GM12878 (cell line): ENCODE results near the gene TSPO. TPM values are rescaled to one million over a fixed set of nuclear protein-coding genes. Genes with fewer than 3 reads are reported as not detected.

Experiments
- ATAC-seq: fragments of 200-7000 bp; cut with Tn5 transposase; 3 replicates; pipeline ENCODE4 v1.9.1; 2020; ENCODE audit warnings: mild to moderate bottlenecking, moderate library complexity
- BruUV-seq: library from RNA; stranded (reverse); fragments of 400-500 nt; replicated peaks from 2 replicates; lab custom pipeline; 2021; lab: Mats Ljungman, UMichigan
- CTCF ChIA-PET: fragments of 300-600 bp; sonication (Branson Sonifier 250); formaldehyde crosslinking; extraction: SDS; loops from one replicate; lab custom pipeline; 2021; ENCODE audit warnings: inconsistent platforms; lab: Yijun Ruan, JAX
- POLR2A ChIA-PET: fragments of 350-600 bp; formaldehyde crosslinking; extraction: SDS; loops from one replicate; lab custom pipeline; 2021; ENCODE audit warnings: inconsistent platforms; lab: Charles Lee
- RAD21 ChIA-PET: fragments of 300-600 bp; sonication (Branson Sonifier 250); formaldehyde crosslinking; loops from one replicate; lab custom pipeline; 2023; ENCODE audit warnings: antibody characterized with exemption; ENCODE audit not compliant: unreplicated experiment; lab: Charles Lee
- SMC1A ChIA-PET: fragments of 300-600 bp; sonication (Branson Sonifier 250); formaldehyde crosslinking; loops from one replicate; lab custom pipeline; 2023; ENCODE audit not compliant: unreplicated experiment, uncharacterized antibody; lab: Charles Lee
- DNase-seq: peaks from one replicate; pipeline ENCODE4 v3.0.0-alpha.2; 2011; ENCODE audit warnings: low read depth, low spot score
- FAIRE-seq: peaks from 3 replicates; lab custom pipeline; 2011; peaks lifted over from hg19 to GRCh38; lab: Jason Lieb, UNC
- H2AFZ ChIP-seq: 2 replicates; pipeline ENCODE4 v1.6.0; 2011; ENCODE audit warnings: low read depth, low read length, control low read depth; ENCODE audit not compliant: control insufficient read depth
- H3K27ac ChIP-seq: 2 replicates; pipeline ENCODE4 v1.5.1; 2011; ENCODE audit warnings: control low read depth; ENCODE audit not compliant: control insufficient read depth, insufficient read depth
- H3K27me3 ChIP-seq, 2 experiments: replicated peaks in 1 of 2; 2 replicates each; pipeline versions ENCODE4 v1.6.0 to v1.6.1; 2011; ENCODE audit warnings: low read length in 1 of 2; ENCODE audit not compliant: control insufficient read depth in 2 of 2, insufficient read depth in 2 of 2
- H3K36me3 ChIP-seq, 2 experiments: 2 replicates each; pipeline ENCODE4 v1.5.1; 2011; ENCODE audit warnings: low read length in 1 of 2; ENCODE audit not compliant: control insufficient read depth in 2 of 2, insufficient read depth in 2 of 2
- H3K4me1 ChIP-seq: 2 replicates; pipeline ENCODE4 v1.6.1; 2011; ENCODE audit warnings: mild to moderate bottlenecking, low read length, moderate library complexity, mixed read lengths; ENCODE audit not compliant: control insufficient read depth, insufficient read depth
- H3K4me2 ChIP-seq: 2 replicates; pipeline ENCODE4 v1.6.0; 2011; ENCODE audit warnings: control low read depth; ENCODE audit not compliant: control insufficient read depth, insufficient read depth
- H3K4me3 ChIP-seq: fragments of 200-600 bp; sonication (generic); 2 replicates; pipeline ENCODE4 v1.5.1; 2016
- H3K79me2 ChIP-seq: 2 replicates; pipeline ENCODE4 v1.6.0; 2011; ENCODE audit warnings: low read length; ENCODE audit not compliant: control insufficient read depth, insufficient read depth
- H3K9ac ChIP-seq: 2 replicates; pipeline ENCODE4 v1.8.0; 2011; ENCODE audit warnings: low read length, control low read depth, mixed read lengths; ENCODE audit not compliant: control insufficient read depth, insufficient read depth
- H3K9me3 ChIP-seq: replicated peaks from 3 replicates; pipeline ENCODE4 v1.5.1; 2011; ENCODE audit warnings: mild to moderate bottlenecking, low read length; ENCODE audit not compliant: control insufficient read depth, insufficient read depth
- H4K20me1 ChIP-seq: 2 replicates; pipeline ENCODE4 v1.6.0; 2011; ENCODE audit not compliant: control insufficient read depth, insufficient read depth
- BCLAF1 ChIP-seq: fragments of 450-650 bp; IDR thresholded peaks from 2 replicates; pipeline ENCODE4 v1.6.1; 2017; ENCODE audit warnings: antibody characterized with exemption, mild to moderate bottlenecking, moderate library complexity
- BMI1 ChIP-seq: fragments of 450-650 bp; IDR thresholded peaks from 2 replicates; pipeline ENCODE4 v1.6.1; 2016; ENCODE audit warnings: mild to moderate bottlenecking, moderate library complexity, borderline replicate concordance
- CHD2 ChIP-seq: IDR thresholded peaks from 2 replicates; pipeline ENCODE4 v1.6.1; 2011; ENCODE audit warnings: low read depth, low read length, improper control_type of control experiment, borderline replicate concordance
- E4F1 ChIP-seq: fragments of 450-650 bp; IDR thresholded peaks from 2 replicates; pipeline ENCODE4 v1.6.1; 2018; ENCODE audit warnings: borderline replicate concordance, mild to moderate bottlenecking; ENCODE audit not compliant: partially characterized antibody
- EP300 ChIP-seq, 2 experiments: fragments of 150-350 bp in 1 of 2; IDR thresholded peaks; 2 replicates each; pipeline ENCODE4 v1.6.1; 2011 to 2012; ENCODE audit warnings: low read depth in 2 of 2, low read length in 2 of 2, borderline replicate concordance in 1 of 2, improper control_type of control experiment in 1 of 2, inconsistent platforms in 1 of 2; ENCODE audit not compliant: control insufficient read depth in 1 of 2
- MTA3 ChIP-seq: IDR thresholded peaks from 2 replicates; pipeline ENCODE4 v1.6.1; 2012; ENCODE audit warnings: low read length, inconsistent platforms, borderline replicate concordance
- NFYA ChIP-seq: IDR thresholded peaks from 2 replicates; pipeline ENCODE4 v1.6.1; 2011; ENCODE audit warnings: low read depth, mild to moderate bottlenecking, low read length, improper control_type of control experiment, borderline replicate concordance
- RBBP5 ChIP-seq: fragments of 200-600 bp; sonication (generic); conservative IDR thresholded peaks from 2 replicates; pipeline ENCODE4 v1.6.1; 2016
- RELB ChIP-seq: fragments of 450-650 bp; IDR thresholded peaks from 2 replicates; pipeline ENCODE4 v1.6.1; 2017; ENCODE audit warnings: low read depth, mild to moderate bottlenecking, moderate library complexity
- TCF3 ChIP-seq: IDR thresholded peaks from 2 replicates; pipeline ENCODE4 v1.6.1; 2012; ENCODE audit warnings: low read depth, mild to moderate bottlenecking, low read length, borderline replicate concordance; ENCODE audit not compliant: insufficient read depth
- ZNF274 ChIP-seq: IDR thresholded peaks from one replicate; pipeline ENCODE4 v1.8.0; 2011; ENCODE audit not compliant: insufficient read length, insufficient read depth
- WGBS: methylation state at CpG from one replicate; pipeline ENCODE4 v1.1.6; 2016; ENCODE audit warnings: low lambda C conversion rate; ENCODE audit not compliant: insufficient replicate concordance, insufficient coverage; ENCODE audit errors: missing lambda C conversion rate; 5-methylcytosine and 5-hydroxymethylcytosine counted together
- in situ Hi-C: fragments of 300-500 bp; cut with MboI; formaldehyde crosslinking; loops from 9 replicates; pipeline ENCODE4 v1.14.3; 2018; ENCODE audit warnings: mixed read lengths
- intact Hi-C: fragments of 100-400 bp; cut with micrococcal nuclease; formaldehyde crosslinking; loops from one replicate; pipeline ENCODE4 v1.14.2; 2022; ENCODE audit not compliant: unreplicated experiment
- polyA plus RNA-seq, 11 experiments: library from polyadenylated mRNA; depleted of rRNA in 4 of 11; unstranded in 6 of 11; stranded (reverse) in 5 of 11; fragments of >200 nt; fragmentation: Nextera tagmentation in 4 of 11; fragmentation: Illumina TruSeq in 1 of 11; extraction: Ambion mirVana in 4 of 11; extraction: Trizol in 1 of 11; gene quantifications; 1 replicate in 1 of 11; 2 replicates in 10 of 11; pipeline versions ENCODE4 v1.2.1 to v1.2.3, GENCODE V29; 2011 to 2016; ENCODE audit warnings: inconsistent platforms in 2 of 11, missing spikeins in 2 of 11, low read depth in 1 of 11
- total RNA-seq, 4 experiments: library from RNA; depleted of rRNA in 3 of 4; stranded (reverse); fragments of >200 nt in 3 of 4; fragmentation: Illumina TruSeq in 1 of 4; extraction: Trizol in 1 of 4; gene quantifications; 2 replicates each; pipeline versions ENCODE4 v1.2.1 to v1.2.3, GENCODE V29; 2013 to 2021
- TF ChIP-seq, protein P1 (sequence below): IDR thresholded peaks from 2 replicates; pipeline ENCODE4 v1.6.1; 2011; ENCODE audit warnings: low read depth, mild to moderate bottlenecking, low read length, moderate library complexity, borderline replicate concordance; ENCODE audit errors: extremely low read depth
- TF ChIP-seq, protein P2 (sequence below): fragments of 450-650 bp; formaldehyde crosslinking; IDR thresholded peaks from 2 replicates; pipeline ENCODE4 v1.5.0; 2022; ENCODE audit warnings: mild to moderate bottlenecking, missing genetic modification characterization

Gene TSPO
- total and polyA plus RNA-seq, 10 of the 15 experiments (the other 5 are each of a cell fraction or from before 2014, with no cell fraction given), result 1.4 to 50.5 (median 18.8) TPM

- WGBS, result 93% methylated on average over 14 of the region's 15 CpGs
- H3K9ac ChIP-seq, result no peak overlapping the region
- DNase-seq (no peak), FAIRE-seq (no peak), ATAC-seq (no peak)
- no peak overlapping the region for H3K4me3 ChIP-seq
- ChIA-PET CTCF (no interaction called here), SMC1A (no interaction called here), RAD21 (no interaction called here), POLR2A (no interaction called here)
- peaks cover 7% of the 10 kb centered on the region for H3K79me2 ChIP-seq
- no TSS peak for BruUV-seq
- no peaks in the 10 kb centered on the region for H4K20me1 ChIP-seq
- H3K36me3 ChIP-seq, result peaks cover 7% of the 10 kb centered on the region in 2 experiments; a peak in 3 of 4 replicates
- H3K27ac ChIP-seq, result no peak overlapping the region
- H3K9me3 ChIP-seq, result no peaks in the 10 kb centered on the region
- H3K4me1 ChIP-seq, result peaks cover 5% of the 10 kb centered on the region
- in situ Hi-C loops (no loop called here), intact Hi-C loops (no loop called here)
- H3K27me3 ChIP-seq, result no peaks in the 10 kb centered on the region
- no peak overlapping the region for H2AFZ ChIP-seq
- H3K4me2 ChIP-seq, result no peak overlapping the region
- TF ChIP-seq ZNF274 (no peak), BMI1 (no peak), NFYA (no peak), E4F1 (no peak), RBBP5 (no peak), BCLAF1 (no peak), MTA3 (no peak), TCF3 (no peak), EP300 (IDR thresholded peaks at IDR 0.05; ENCODE audit: borderline replicate concordance in 1 of 2, control insufficient read depth in 1 of 2, low read depth in 2 of 2, low read length in 2 of 2) (no peak), CHD2 (no peak), RELB (no peak)
- TF ChIP-seq, protein P1, sequence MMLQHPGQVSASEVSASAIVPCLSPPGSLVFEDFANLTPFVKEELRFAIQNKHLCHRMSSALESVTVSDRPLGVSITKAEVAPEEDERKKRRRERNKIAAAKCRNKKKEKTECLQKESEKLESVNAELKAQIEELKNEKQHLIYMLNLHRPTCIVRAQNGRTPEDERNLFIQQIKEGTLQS, result no peak
- TF ChIP-seq, protein P2, sequence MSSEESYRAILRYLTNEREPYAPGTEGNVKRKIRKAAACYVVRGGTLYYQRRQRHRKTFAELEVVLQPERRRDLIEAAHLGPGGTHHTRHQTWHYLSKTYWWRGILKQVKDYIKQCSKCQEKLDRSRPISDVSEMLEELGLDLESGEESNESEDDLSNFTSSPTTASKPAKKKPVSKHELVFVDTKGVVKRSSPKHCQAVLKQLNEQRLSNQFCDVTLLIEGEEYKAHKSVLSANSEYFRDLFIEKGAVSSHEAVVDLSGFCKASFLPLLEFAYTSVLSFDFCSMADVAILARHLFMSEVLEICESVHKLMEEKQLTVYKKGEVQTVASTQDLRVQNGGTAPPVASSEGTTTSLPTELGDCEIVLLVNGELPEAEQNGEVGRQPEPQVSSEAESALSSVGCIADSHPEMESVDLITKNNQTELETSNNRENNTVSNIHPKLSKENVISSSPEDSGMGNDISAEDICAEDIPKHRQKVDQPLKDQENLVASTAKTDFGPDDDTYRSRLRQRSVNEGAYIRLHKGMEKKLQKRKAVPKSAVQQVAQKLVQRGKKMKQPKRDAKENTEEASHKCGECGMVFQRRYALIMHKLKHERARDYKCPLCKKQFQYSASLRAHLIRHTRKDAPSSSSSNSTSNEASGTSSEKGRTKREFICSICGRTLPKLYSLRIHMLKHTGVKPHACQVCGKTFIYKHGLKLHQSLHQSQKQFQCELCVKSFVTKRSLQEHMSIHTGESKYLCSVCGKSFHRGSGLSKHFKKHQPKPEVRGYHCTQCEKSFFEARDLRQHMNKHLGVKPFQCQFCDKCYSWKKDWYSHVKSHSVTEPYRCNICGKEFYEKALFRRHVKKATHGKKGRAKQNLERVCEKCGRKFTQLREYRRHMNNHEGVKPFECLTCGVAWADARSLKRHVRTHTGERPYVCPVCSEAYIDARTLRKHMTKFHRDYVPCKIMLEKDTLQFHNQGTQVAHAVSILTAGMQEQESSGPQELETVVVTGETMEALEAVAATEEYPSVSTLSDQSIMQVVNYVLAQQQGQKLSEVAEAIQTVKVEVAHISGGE (CRISPR knock-in tag), result no peak
Observed at GRCh38 chr22:43180670-43181069, 29.3 kb downstream of the TSPO start.
